Measurements from ENCODE around the gene OSBPL5. TPM values are rescaled to one million over a fixed set of nuclear protein-coding genes. Genes with fewer than 3 reads are reported as not detected.

The OSBPL5 gene
- total RNA-seq, 1 donor from 2014 or later = 31.4 TPM

DNA sequence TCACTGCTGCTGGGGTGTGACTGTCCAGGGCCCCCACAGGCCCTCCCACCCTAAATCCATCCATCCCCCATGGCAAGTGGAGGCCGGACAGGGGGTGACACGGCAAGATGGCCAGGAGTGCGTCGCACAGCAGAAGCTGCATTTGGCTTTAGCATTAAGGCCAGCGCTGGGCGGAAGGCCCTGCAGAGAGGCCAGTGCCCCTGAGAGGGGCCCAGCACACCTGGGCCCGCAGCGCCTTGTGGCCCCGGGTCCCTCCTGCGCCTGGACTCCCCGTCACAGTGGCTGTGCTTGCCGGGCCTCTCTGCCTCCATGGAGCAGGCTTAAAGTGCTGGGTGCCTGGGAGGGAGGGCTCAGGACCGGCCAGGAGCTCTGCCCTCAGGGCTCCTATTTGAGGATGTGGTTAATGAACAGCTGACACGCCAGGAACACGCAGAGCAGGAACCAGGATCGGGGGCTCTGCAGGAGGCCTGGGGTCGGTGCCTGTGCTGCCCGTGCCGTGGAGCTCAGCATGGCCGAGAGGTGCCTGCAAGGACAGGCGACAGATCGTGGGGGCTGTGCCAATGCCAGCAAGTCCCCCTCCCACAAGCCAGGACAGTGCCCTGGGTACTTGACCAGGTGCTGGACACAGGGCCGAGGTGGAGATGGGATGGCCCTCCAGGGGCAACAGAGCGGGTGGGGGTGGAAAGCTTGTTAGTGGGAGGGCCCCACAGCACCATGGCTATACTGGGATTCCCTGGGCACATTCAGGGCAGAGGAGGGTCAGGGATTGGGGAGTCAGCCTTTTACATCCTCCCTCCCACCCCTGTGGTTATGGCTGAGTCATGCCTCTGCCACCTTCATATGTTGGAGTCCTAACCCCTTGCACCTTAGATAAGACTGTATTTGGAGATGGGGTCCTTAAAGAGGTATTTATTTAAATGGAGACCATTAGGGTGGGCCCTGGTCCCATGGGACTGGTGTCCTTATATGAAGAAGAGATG, 77.0 kb downstream of the OSBPL5 start:
- TF ChIP-seq, protein P1, sequence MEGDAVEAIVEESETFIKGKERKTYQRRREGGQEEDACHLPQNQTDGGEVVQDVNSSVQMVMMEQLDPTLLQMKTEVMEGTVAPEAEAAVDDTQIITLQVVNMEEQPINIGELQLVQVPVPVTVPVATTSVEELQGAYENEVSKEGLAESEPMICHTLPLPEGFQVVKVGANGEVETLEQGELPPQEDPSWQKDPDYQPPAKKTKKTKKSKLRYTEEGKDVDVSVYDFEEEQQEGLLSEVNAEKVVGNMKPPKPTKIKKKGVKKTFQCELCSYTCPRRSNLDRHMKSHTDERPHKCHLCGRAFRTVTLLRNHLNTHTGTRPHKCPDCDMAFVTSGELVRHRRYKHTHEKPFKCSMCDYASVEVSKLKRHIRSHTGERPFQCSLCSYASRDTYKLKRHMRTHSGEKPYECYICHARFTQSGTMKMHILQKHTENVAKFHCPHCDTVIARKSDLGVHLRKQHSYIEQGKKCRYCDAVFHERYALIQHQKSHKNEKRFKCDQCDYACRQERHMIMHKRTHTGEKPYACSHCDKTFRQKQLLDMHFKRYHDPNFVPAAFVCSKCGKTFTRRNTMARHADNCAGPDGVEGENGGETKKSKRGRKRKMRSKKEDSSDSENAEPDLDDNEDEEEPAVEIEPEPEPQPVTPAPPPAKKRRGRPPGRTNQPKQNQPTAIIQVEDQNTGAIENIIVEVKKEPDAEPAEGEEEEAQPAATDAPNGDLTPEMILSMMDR (conservative IDR thresholded peaks at IDR 0.05) = no peak
- DNase-seq (ENCODE audit: low read depth, low spot score) = no peak
- Mint-ChIP-seq H3K27me3 (ENCODE audit: low read depth) (no peaks in the 10 kb centered on the region), H3K9me3 (no peaks in the 10 kb centered on the region), H3K27ac (ENCODE audit: unreplicated experiment) (no peak overlapping the region), H3K4me1 (no peaks in the 10 kb centered on the region), H3K36me3 (ENCODE audit: low read depth) (no peaks in the 10 kb centered on the region), H3K4me3 (no peak overlapping the region)

DNA sequence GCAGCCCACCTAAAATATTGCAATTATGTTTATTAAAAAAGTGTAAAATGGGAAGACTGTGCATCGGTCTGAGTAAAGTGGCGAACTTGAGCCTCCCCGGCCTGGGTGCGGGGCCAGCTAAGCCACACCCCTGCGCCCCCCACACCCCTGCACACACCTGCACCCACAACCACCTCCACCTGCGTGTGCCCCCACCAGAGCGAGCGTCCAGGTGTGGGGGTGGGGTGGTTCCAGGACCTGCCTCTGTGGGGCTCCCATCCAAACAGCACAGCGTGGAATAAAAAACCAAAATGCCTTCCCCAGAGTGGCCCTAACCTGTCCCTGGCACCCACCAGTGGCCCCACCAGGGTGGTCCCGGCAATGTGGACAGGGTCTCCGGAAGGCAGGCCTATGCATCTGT, 77.7 kb downstream of the OSBPL5 start:
- Mint-ChIP-seq H3K4me1 (no peaks in the 10 kb centered on the region), H3K4me3 (no peak overlapping the region), H3K9me3 (no peaks in the 10 kb centered on the region), H3K27ac (ENCODE audit: unreplicated experiment) (no peak overlapping the region), H3K27me3 (ENCODE audit: low read depth) (no peaks in the 10 kb centered on the region), H3K36me3 (ENCODE audit: low read depth) (no peaks in the 10 kb centered on the region)
- TF ChIP-seq, protein P1 (conservative IDR thresholded peaks at IDR 0.05) = no peak
- no peak for DNase-seq (ENCODE audit: low read depth, low spot score)

DNA sequence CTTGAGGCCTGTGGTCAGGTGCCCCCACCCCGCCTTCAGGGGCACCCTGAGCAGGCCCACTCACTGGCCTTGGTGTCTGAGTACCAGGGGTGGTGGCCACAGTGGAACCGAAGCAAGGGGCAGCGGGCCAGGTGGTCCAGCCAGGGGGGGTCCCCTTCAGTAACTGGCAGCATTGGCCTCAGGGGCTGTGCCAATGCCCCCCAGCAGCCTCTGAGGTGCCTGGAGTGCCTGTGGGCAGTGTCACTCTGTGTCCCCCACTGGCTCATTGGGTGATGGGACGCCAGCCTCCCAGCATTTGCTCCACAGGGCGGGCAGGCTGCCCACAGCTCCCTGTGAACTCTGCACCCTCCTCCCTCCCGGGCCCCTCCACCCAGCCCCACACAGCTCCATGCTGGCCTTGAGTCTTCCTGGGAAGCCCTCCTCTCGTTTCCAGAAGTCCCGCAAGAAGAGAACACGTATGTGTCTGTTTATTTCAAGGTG, 78.4 kb downstream of the OSBPL5 start:
- H3K27ac Mint-ChIP-seq (ENCODE audit: unreplicated experiment) = no peak overlapping the region
- H3K9me3 Mint-ChIP-seq = no peaks in the 10 kb centered on the region
- no peak for DNase-seq (ENCODE audit: low read depth, low spot score)
- no peaks in the 10 kb centered on the region for H3K27me3 Mint-ChIP-seq (ENCODE audit: low read depth)
- no peaks in the 10 kb centered on the region for H3K4me1 Mint-ChIP-seq
- TF ChIP-seq, protein P1 (conservative IDR thresholded peaks at IDR 0.05) = no peak
- H3K36me3 Mint-ChIP-seq (ENCODE audit: low read depth) = no peaks in the 10 kb centered on the region
- H3K4me3 Mint-ChIP-seq = no peak overlapping the region

DNA sequence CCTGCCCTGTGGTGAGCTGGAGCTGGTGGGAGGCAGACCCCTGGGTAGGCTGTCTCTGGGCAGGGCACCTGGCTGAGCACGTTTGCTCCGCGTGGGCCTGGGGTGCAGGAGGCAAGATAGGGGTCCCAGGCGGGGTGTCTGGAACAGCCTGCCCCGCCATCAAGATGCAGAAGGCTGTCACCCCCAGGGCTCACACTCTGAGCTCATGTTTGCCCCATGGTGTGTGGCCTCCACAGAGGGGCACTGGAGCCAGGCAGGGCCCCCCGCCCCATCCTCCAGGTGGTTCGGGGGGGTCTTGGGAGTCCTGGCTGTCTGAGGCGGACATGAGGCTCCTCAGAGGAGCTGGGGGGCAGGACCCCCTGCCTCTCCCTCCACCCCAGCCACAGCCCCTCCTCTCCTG, 79.0 kb downstream of the OSBPL5 start:
- Mint-ChIP-seq H3K27ac (ENCODE audit: unreplicated experiment) (no peak overlapping the region), H3K4me1 (no peaks in the 10 kb centered on the region), H3K9me3 (no peaks in the 10 kb centered on the region), H3K36me3 (ENCODE audit: low read depth) (no peaks in the 10 kb centered on the region), H3K4me3 (peak overlapping the region; percentile 41), H3K27me3 (ENCODE audit: low read depth) (no peaks in the 10 kb centered on the region)
- DNase-seq (ENCODE audit: low read depth, low spot score) = no peak
- TF ChIP-seq, protein P1 (conservative IDR thresholded peaks at IDR 0.05) = no peak

DNA sequence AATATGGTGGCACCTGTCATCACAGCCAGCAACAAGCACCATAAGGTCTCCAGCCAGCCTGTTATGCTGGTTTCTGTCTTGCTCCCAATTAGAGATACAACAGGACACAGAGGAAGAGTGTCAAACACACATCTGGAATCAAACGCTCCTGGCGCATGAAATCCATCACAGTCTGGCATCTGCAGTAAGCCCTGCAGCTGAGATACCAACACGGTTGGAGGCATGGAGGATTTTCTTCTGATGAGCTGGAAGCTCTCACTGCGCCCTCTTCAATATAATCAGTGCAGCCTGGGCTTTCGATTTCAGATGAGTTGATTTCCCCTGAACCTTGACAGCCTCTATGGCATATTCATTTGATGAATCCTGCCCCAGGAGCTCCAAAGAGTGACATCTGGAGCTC, 80.1 kb downstream of the OSBPL5 start:
- no peak overlapping the region for H3K27ac Mint-ChIP-seq (ENCODE audit: unreplicated experiment)
- no peaks in the 10 kb centered on the region for H3K36me3 Mint-ChIP-seq (ENCODE audit: low read depth)
- no peaks in the 10 kb centered on the region for H3K9me3 Mint-ChIP-seq
- peaks cover 4% of the 10 kb centered on the region for H3K27me3 Mint-ChIP-seq (ENCODE audit: low read depth)
- no peak for DNase-seq (ENCODE audit: low read depth, low spot score)
- H3K4me3 Mint-ChIP-seq = no peak overlapping the region
- TF ChIP-seq, protein P1 (conservative IDR thresholded peaks at IDR 0.05) = no peak
- no peaks in the 10 kb centered on the region for H3K4me1 Mint-ChIP-seq
